Neuronal stem cell (in vitro differentiated cells): Measurements from ENCODE around the gene YTHDF2.
"Not testable (repeated sequence)": the region's sequence is repeated elsewhere in the genome, so short reads cannot be mapped to it uniquely, and the experiment has no call there.

Source experiments
- DNase-seq: peaks from one replicate; pipeline ENCODE4 v3.0.0-alpha.2; 2013; ENCODE audit warnings: low spot score
- H2AFZ ChIP-seq: one replicate; pipeline ENCODE4 v1.6.1; 2013; ENCODE audit warnings: mild to moderate bottlenecking, low read length, inconsistent platforms
- H2AK5ac ChIP-seq: 2 replicates; pipeline ENCODE4 v1.6.1; 2013; ENCODE audit warnings: low read depth, mild to moderate bottlenecking, inconsistent platforms, low read length, moderate library complexity, mixed read lengths
- H2BK120ac ChIP-seq: 2 replicates; pipeline ENCODE4 v1.6.1; 2013; ENCODE audit warnings: low read depth, mild to moderate bottlenecking, inconsistent platforms, low read length, moderate library complexity, mixed read lengths
- H2BK12ac ChIP-seq: one replicate; pipeline ENCODE4 v1.6.1; 2013; ENCODE audit warnings: low read length, inconsistent platforms
- H2BK15ac ChIP-seq: 2 replicates; pipeline ENCODE4 v1.6.1; 2013; ENCODE audit warnings: mild to moderate bottlenecking, low read length, inconsistent platforms, mixed read lengths
- H2BK5ac ChIP-seq: one replicate; pipeline ENCODE4 v1.6.1; 2013; ENCODE audit warnings: inconsistent platforms, mild to moderate bottlenecking, low read length, moderate library complexity
- H3K14ac ChIP-seq: one replicate; pipeline ENCODE4 v1.6.1; 2013; ENCODE audit warnings: low read length, inconsistent platforms
- H3K18ac ChIP-seq: 2 replicates; pipeline ENCODE4 v1.6.1; 2013; ENCODE audit warnings: low read length, inconsistent platforms
- H3K23ac ChIP-seq: 2 replicates; pipeline ENCODE4 v1.6.1; 2013; ENCODE audit warnings: low read depth, mild to moderate bottlenecking, mixed read lengths, low read length, inconsistent platforms; ENCODE audit not compliant: poor library complexity
- H3K27ac ChIP-seq: replicated peaks from 3 replicates; pipeline ENCODE4 v1.5.1; 2013; ENCODE audit warnings: low read length, inconsistent platforms
- H3K27me3 ChIP-seq, 3 experiments: 2 replicates each; pipeline ENCODE4 v1.6.1; 2013; ENCODE audit warnings: low read length in 3 of 3, mild to moderate bottlenecking in 2 of 3, inconsistent platforms in 1 of 3, low read depth in 1 of 3, mixed read lengths in 1 of 3, moderate library complexity in 1 of 3; ENCODE audit not compliant: control insufficient read depth in 3 of 3, insufficient read depth in 3 of 3
- H3K36me3 ChIP-seq, 2 donors: replicated peaks in 1 of 2; 2 replicates each; pipeline ENCODE4 v1.6.1; 2013; ENCODE audit warnings: low read length in 2 of 2; ENCODE audit not compliant: control insufficient read depth in 2 of 2, insufficient read depth in 2 of 2
- H3K4ac ChIP-seq: 2 replicates; pipeline ENCODE4 v1.6.1; 2013; ENCODE audit warnings: inconsistent platforms, mild to moderate bottlenecking, low read length, moderate library complexity
- H3K4me1 ChIP-seq, 2 donors: 1 replicate in 1 of 2; 2 replicates in 1 of 2; pipeline ENCODE4 v1.6.1; 2013; ENCODE audit warnings: low read length in 2 of 2, low read depth in 1 of 2; ENCODE audit not compliant: control insufficient read depth in 2 of 2, insufficient read depth in 1 of 2
- H3K4me2 ChIP-seq: one replicate; pipeline ENCODE4 v1.6.1; 2013; ENCODE audit warnings: mild to moderate bottlenecking, low read length, inconsistent platforms; ENCODE audit not compliant: insufficient read depth, poor library complexity, severe bottlenecking
- H3K4me3 ChIP-seq, 2 donors: 2 replicates each; pipeline ENCODE4 v1.5.1; 2013; ENCODE audit warnings: low read length in 2 of 2, mild to moderate bottlenecking in 2 of 2, inconsistent platforms in 1 of 2, moderate library complexity in 1 of 2
- H3K79me1 ChIP-seq: one replicate; pipeline ENCODE4 v1.6.1; 2013; ENCODE audit warnings: low read depth, mild to moderate bottlenecking, inconsistent platforms, low read length, moderate library complexity
- H3K9ac ChIP-seq: one replicate; pipeline ENCODE4 v1.6.1; 2013; ENCODE audit warnings: mild to moderate bottlenecking, low read depth, low read length, inconsistent platforms; ENCODE audit not compliant: poor library complexity
- H3K9me3 ChIP-seq, 2 donors: replicated peaks in 1 of 2; 2 replicates each; pipeline versions ENCODE3 to v1.6.1; 2013; ENCODE audit warnings: low read length in 2 of 2, mild to moderate bottlenecking in 2 of 2, inconsistent platforms in 1 of 2, low read depth in 1 of 2, mixed read lengths in 1 of 2, moderate library complexity in 1 of 2; ENCODE audit not compliant: control insufficient read depth in 2 of 2, insufficient read depth in 1 of 2
- H4K8ac ChIP-seq: one replicate; pipeline ENCODE4 v1.6.1; 2013; ENCODE audit warnings: low read depth, mild to moderate bottlenecking, inconsistent platforms, low read length, moderate library complexity
- H4K91ac ChIP-seq: one replicate; pipeline ENCODE4 v1.6.1; 2013; ENCODE audit warnings: low read length, low read depth, mild to moderate bottlenecking, inconsistent platforms; ENCODE audit not compliant: poor library complexity
- WGBS, 2 donors: extraction: QIAGEN DNeasy Blood & Tissue Kit; methylation state at CpG; one replicate each; pipeline ENCODE4 v1.1.7; 2013; ENCODE audit warnings: missing lambda C conversion rate in 2 of 2, mixed read lengths in 1 of 2; ENCODE audit not compliant: insufficient read length in 2 of 2, insufficient replicate concordance in 1 of 2; ENCODE audit errors: extremely low coverage in 2 of 2; 5-methylcytosine and 5-hydroxymethylcytosine counted together

The YTHDF2 gene

DNA sequence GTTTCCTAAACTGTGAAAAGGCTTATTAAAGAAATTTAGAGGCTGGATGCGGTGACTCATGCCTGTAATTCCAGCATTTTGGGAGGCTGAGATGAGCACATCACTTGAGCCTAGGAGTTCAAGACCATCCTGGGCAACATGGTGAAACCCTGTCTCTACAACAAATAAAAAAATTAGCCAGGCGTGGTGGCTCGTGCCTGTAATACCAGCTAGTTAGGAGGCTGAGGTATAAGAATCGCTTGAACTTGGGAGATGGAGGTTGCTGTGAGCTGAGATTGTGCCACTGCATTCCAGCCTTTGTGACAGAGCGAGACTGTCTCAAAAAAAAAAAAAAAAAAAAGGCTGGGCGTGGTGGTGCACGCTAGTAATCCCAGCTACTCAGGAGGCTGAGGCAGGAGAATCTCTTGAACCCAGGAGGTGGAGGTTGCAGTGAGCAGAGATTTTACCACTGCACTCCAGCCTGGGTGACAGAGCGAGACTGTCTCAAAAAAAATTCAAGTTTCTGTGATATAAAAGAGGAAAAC is 14.1 kb downstream of the YTHDF2 start:
- H3K4ac ChIP-seq, DNase-seq, H3K23ac ChIP-seq, H3K14ac ChIP-seq, H3K9ac ChIP-seq, H3K9me3 ChIP-seq, H4K91ac ChIP-seq, H3K27ac ChIP-seq, H2BK12ac ChIP-seq, H2BK5ac ChIP-seq, H2AK5ac ChIP-seq, H3K18ac ChIP-seq, H3K27me3 ChIP-seq, H3K4me2 ChIP-seq, H3K79me1 ChIP-seq, H4K8ac ChIP-seq, H3K4me1 ChIP-seq, H2BK15ac ChIP-seq, H2AFZ ChIP-seq, H2BK120ac ChIP-seq, H3K4me3 ChIP-seq: not testable (repeated sequence)
- no CpG with 5 or more reads among the region's 8 CpGs for WGBS, 2 donors
- H3K36me3 ChIP-seq, result peaks cover 13 to 100% of the 10 kb centered on the region in 2 donors

DNA sequence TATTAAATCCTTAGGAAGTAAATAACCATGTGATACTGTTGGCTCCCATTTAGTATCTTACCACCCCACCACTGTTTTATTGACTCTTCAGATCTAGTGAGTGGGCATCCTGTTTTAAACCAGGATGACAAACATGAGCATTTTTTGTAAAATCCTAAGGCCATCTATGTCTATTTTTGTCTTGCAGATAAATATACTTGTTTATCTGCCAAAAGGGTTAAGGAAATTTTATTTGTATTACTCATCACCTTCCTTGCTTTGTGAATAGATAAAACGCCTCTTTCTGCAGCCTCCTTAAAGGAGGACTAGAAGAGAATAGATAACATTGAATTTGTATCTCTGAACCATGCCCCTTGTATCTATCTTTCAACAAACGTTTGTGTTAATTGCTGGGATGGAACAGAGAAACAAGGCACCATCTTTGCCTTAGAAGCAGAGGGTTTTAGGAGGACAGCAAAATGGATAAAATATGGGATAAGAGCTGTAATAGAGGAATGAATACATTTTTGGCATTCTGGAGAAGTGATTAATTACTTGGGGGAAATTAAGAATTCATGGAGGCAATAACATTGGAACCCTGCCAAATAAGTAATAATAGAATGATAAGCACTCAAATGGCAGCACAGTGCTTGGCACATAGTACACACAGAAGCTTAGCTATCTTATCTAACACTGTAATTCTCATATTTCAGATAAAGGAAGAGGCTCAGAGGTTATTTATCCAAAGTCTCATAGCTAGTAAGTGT is 14.7 kb downstream of the YTHDF2 start:
- H3K27ac ChIP-seq, result no peak overlapping the region
- H3K4me2 ChIP-seq, result no peak overlapping the region
- H2BK15ac ChIP-seq, result no peak overlapping the region
- no peak overlapping the region for H4K8ac ChIP-seq
- WGBS, 2 donors, result no CpG with 5 or more reads among the region's 2 CpGs
- no peak overlapping the region for H2BK5ac ChIP-seq
- H2BK12ac ChIP-seq, result no peak overlapping the region
- no peak overlapping the region for H3K4ac ChIP-seq
- H3K23ac ChIP-seq, result no peak overlapping the region
- peaks cover 0 to 2% of the 10 kb centered on the region in 2 donors for H3K4me1 ChIP-seq
- peaks cover 0 to 8% of the 10 kb centered on the region in 2 donors for H3K9me3 ChIP-seq
- no peak overlapping the region for H2AK5ac ChIP-seq
- peaks cover 12 to 100% of the 10 kb centered on the region in 2 donors for H3K36me3 ChIP-seq
- H3K18ac ChIP-seq, result no peak overlapping the region
- H4K91ac ChIP-seq, result no peak overlapping the region
- H3K14ac ChIP-seq, result no peak overlapping the region
- H2AFZ ChIP-seq, result no peak overlapping the region
- no peak overlapping the region for H3K4me3 ChIP-seq
- H2BK120ac ChIP-seq, result no peak overlapping the region
- no peak overlapping the region for H3K9ac ChIP-seq
- DNase-seq, result no peak
- no peaks in the 10 kb centered on the region for H3K27me3 ChIP-seq
- no peaks in the 10 kb centered on the region for H3K79me1 ChIP-seq

DNA sequence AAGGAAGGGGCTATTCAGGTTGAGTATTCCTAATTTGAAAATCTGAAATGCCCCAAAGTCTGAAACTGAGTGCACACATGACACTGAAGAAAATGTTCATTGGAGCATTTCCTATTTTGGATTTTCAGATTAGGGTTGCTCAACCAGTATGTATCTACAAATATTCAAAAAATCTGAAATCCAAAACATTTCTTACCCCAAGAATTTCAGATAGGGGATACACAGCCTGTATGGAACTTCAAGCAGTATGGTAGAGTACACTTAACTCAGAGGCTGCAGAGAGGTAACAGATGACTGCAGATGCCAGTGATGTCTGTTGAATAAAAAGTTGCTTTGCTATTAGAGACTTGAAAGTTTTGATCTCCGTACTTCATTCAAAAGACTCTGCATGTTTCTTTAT is 19.0 kb downstream of the YTHDF2 start:
- no peak overlapping the region for H2BK12ac ChIP-seq
- no peak overlapping the region for H3K14ac ChIP-seq
- no peak overlapping the region for H2BK5ac ChIP-seq
- H3K4ac ChIP-seq, result no peak overlapping the region
- no peak overlapping the region for H3K9ac ChIP-seq
- no peak overlapping the region for H3K18ac ChIP-seq
- H2BK120ac ChIP-seq, result no peak overlapping the region
- peaks cover 17 to 100% of the 10 kb centered on the region in 2 donors for H3K36me3 ChIP-seq
- no peak overlapping the region for H3K4me2 ChIP-seq
- WGBS, 2 donors, result no CpG with 5 or more reads among the region's 1 CpG
- H4K91ac ChIP-seq, result no peak overlapping the region
- no peak overlapping the region for H3K4me3 ChIP-seq
- H3K27ac ChIP-seq, result no peak overlapping the region
- H3K9me3 ChIP-seq, result peaks cover 0 to 4% of the 10 kb centered on the region in 2 donors
- DNase-seq, result no peak
- no peak overlapping the region for H2AK5ac ChIP-seq
- H3K23ac ChIP-seq, result no peak overlapping the region
- peaks cover 4% of the 10 kb centered on the region for H3K79me1 ChIP-seq
- no peaks in the 10 kb centered on the region for H3K27me3 ChIP-seq
- H3K4me1 ChIP-seq, result peaks cover 0 to 2% of the 10 kb centered on the region in 2 donors
- no peak overlapping the region for H2BK15ac ChIP-seq
- no peak overlapping the region for H2AFZ ChIP-seq
- H4K8ac ChIP-seq, result no peak overlapping the region

DNA sequence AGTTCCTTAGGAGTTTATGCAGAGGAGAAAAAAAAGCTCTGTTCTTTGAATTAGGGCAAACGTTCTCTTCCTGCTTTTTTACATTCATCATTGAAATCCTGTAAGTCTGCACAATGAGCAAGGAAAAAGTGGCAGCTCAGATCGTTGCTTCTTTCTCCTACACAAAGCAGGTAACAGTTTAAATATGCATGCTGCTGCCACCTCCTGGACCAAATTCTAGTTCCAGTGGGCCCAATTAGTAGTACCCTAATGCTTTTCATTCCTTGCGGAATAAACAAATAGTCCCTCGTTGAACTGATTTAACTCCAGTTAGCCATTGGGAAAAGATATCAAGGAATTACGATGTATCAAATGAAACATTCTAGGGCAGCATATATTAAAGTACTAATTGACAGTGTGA is 20.1 kb downstream of the YTHDF2 start:
- Histone ChIP-seq H3K36me3 (peaks cover 17 to 100% of the 10 kb centered on the region in 2 donors), H2BK15ac (no peak overlapping the region), H2BK120ac (no peak overlapping the region), H3K4ac (no peak overlapping the region), H3K9me3 (peaks cover 0 to 4% of the 10 kb centered on the region in 2 donors), H3K18ac (no peak overlapping the region), H3K14ac (no peak overlapping the region), H3K23ac (no peak overlapping the region), H4K91ac (no peak overlapping the region), H3K9ac (no peak overlapping the region), H3K4me2 (no peak overlapping the region), H3K27ac (no peak overlapping the region), H3K4me3 (no peak overlapping the region), H4K8ac (no peak overlapping the region), H2AFZ (no peak overlapping the region), H2BK12ac (no peak overlapping the region), H2AK5ac (no peak overlapping the region), H3K4me1 (peaks cover 0 to 2% of the 10 kb centered on the region in 2 donors), H3K79me1 (peaks cover 4% of the 10 kb centered on the region), H3K27me3 (no peaks in the 10 kb centered on the region), H2BK5ac (no peak overlapping the region)
- WGBS, 2 donors, result no CpG with 5 or more reads among the region's 5 CpGs
- no peak for DNase-seq
